ENCODE results near the gene REPS2. TPM values are rescaled to one million over a fixed set of nuclear protein-coding genes. Genes with fewer than 3 reads are reported as not detected.

REPS2 gene
- total and polyA plus RNA-seq, 9 of the 15 experiments (the other 6 are each of a cell fraction or from before 2014, with no cell fraction given), result 0.01 to 0.07 (median 0.01) TPM; not detected in 3

DNA sequence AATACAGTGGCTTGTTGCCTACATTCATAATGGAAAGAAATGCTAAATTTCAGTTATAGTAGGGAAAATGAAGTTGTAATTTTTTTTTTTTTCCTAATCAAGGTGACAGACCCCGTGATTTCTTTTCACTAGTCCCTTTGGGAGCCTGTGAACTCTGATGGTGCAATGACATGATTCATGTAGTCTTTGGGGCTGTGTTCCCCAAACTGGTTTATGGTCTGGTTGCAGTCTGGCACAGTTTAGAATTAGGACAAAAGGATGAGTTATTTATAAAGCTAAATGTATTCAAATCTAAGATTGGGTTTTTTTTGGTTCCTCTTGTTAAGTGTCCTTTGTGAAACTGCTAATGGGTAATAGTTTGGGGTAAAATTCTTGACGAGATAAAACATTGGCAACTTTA lies 66.0 kb downstream of the REPS2 start:
- no TSS peak for BruUV-seq (replicated peaks)
- Histone ChIP-seq H3K36me3 (ENCODE audit: control insufficient read depth, insufficient read depth, low read length) (no peaks in the 10 kb centered on the region), H3K4me1 (replicated peaks in 1 of 2; ENCODE audit: control insufficient read depth in 2 of 2, insufficient read depth in 2 of 2, low read length in 2 of 2) (no peaks in the 10 kb centered on the region), H4K20me1 (replicated peaks; ENCODE audit: control insufficient read depth, insufficient read depth, low read length) (no peaks in the 10 kb centered on the region), H3K27me3 (ENCODE audit: control insufficient read depth in 2 of 2, insufficient read depth in 2 of 2, low read length in 2 of 2) (peaks cover 0 to 4% of the 10 kb centered on the region in 2 experiments; a peak in 2 of 5 replicates), H2AFZ (ENCODE audit: low read depth, low read length) (no peak overlapping the region), H3K9me3 (replicated peaks; ENCODE audit: control insufficient read depth, insufficient read depth, low read depth, low read length) (no peaks in the 10 kb centered on the region), H3K9me1 (ENCODE audit: control insufficient read depth, insufficient read depth, low read length) (no peaks in the 10 kb centered on the region), H3K4me2 (ENCODE audit: insufficient read depth, low read length) (no peak overlapping the region), H3K79me2 (ENCODE audit: control insufficient read depth, insufficient read depth, low read length) (no peaks in the 10 kb centered on the region), H3K9ac (ENCODE audit: insufficient read depth in 1 of 2, low read depth in 2 of 2, low read length in 2 of 2) (no peak overlapping the region), H3K27ac (ENCODE audit: extremely low read depth, low read depth, low read length) (no peak overlapping the region), H3K4me3 (no peak overlapping the region)
- TF ChIP-seq GTF2A2 (tag; IDR thresholded peaks at IDR 0.05), result no peak
- TF ChIP-seq, protein P1, sequence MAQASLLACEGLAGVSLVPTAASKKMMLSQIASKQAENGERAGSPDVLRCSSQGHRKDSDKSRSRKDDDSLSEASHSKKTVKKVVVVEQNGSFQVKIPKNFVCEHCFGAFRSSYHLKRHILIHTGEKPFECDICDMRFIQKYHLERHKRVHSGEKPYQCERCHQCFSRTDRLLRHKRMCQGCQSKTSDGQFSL (CRISPR knock-in tag; IDR thresholded peaks at IDR 0.05), result no peak
- TF ChIP-seq, protein P1 (tag; IDR thresholded peaks at IDR 0.05), result no peak
- no peak for TF ChIP-seq KDM5B (IDR thresholded peaks at IDR 0.05; ENCODE audit: insufficient replicate concordance, low read depth, low read length)
- TF ChIP-seq, protein P2, sequence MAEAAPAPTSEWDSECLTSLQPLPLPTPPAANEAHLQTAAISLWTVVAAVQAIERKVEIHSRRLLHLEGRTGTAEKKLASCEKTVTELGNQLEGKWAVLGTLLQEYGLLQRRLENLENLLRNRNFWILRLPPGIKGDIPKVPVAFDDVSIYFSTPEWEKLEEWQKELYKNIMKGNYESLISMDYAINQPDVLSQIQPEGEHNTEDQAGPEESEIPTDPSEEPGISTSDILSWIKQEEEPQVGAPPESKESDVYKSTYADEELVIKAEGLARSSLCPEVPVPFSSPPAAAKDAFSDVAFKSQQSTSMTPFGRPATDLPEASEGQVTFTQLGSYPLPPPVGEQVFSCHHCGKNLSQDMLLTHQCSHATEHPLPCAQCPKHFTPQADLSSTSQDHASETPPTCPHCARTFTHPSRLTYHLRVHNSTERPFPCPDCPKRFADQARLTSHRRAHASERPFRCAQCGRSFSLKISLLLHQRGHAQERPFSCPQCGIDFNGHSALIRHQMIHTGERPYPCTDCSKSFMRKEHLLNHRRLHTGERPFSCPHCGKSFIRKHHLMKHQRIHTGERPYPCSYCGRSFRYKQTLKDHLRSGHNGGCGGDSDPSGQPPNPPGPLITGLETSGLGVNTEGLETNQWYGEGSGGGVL (CRISPR knock-in tag; IDR thresholded peaks at IDR 0.05), result no peak
- no peak for TF ChIP-seq EP300 (IDR thresholded peaks at IDR 0.05; ENCODE audit: low read length)
- no peak for TF ChIP-seq BRF1 (IDR thresholded peaks at IDR 0.05; ENCODE audit: borderline replicate concordance, extremely low read depth, insufficient read length)
- TF ChIP-seq, protein P3, sequence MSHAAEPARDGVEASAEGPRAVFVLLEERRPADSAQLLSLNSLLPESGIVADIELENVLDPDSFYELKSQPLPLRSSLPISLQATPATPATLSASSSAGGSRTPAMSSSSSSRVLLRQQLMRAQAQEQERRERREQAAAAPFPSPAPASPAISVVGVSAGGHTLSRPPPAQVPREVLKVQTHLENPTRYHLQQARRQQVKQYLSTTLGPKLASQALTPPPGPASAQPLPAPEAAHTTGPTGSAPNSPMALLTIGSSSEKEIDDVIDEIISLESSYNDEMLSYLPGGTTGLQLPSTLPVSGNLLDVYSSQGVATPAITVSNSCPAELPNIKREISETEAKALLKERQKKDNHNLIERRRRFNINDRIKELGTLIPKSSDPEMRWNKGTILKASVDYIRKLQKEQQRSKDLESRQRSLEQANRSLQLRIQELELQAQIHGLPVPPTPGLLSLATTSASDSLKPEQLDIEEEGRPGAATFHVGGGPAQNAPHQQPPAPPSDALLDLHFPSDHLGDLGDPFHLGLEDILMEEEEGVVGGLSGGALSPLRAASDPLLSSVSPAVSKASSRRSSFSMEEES (CRISPR knock-in tag; IDR thresholded peaks at IDR 0.05), result no peak
- TF ChIP-seq, protein P4, sequence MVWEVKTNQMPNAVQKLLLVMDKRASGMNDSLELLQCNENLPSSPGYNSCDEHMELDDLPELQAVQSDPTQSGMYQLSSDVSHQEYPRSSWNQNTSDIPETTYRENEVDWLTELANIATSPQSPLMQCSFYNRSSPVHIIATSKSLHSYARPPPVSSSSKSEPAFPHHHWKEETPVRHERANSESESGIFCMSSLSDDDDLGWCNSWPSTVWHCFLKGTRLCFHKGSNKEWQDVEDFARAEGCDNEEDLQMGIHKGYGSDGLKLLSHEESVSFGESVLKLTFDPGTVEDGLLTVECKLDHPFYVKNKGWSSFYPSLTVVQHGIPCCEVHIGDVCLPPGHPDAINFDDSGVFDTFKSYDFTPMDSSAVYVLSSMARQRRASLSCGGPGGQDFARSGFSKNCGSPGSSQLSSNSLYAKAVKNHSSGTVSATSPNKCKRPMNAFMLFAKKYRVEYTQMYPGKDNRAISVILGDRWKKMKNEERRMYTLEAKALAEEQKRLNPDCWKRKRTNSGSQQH (CRISPR knock-in tag; IDR thresholded peaks at IDR 0.05), result no peak
- no peak for TF ChIP-seq ZNF507 (tag; conservative IDR thresholded peaks at IDR 0.05)
- DNase-seq (ENCODE audit: extremely low read depth in 1 of 4, low spot score in 3 of 4) (no peak), FAIRE-seq (no peak), ATAC-seq (no peak)
- intact Hi-C loops (cut with micrococcal nuclease), result no loop called here
- ChIA-PET CTCF (ENCODE audit: low intra/inter-chr PET ratio) (no interaction called here), POLR2A (no interaction called here)
- in situ Hi-C loops (cut with MboI), result no loop called here
- WGBS (ENCODE audit: insufficient coverage, low coverage, missing lambda C conversion rate), result 0% methylated on average over 2 of the region's 2 CpGs
